Mesothelial cell of epicardium (in vitro differentiated cells): ENCODE measurements around the gene PHYHD1. TPM values are rescaled to one million over a fixed set of nuclear protein-coding genes. Genes with fewer than 3 reads are reported as not detected.

Source experiments
- DNase-seq, 2 experiments: peaks; one replicate each; pipeline ENCODE4 v3.0.0; 2021; ENCODE audit warnings: low spot score in 2 of 2; ENCODE audit not compliant: unreplicated experiment in 2 of 2
- H3K27ac Mint-ChIP-seq: 2 replicates; pipeline ENCODE4 v1.8.0; 2021; ENCODE audit warnings: mixed read lengths
- H3K27me3 Mint-ChIP-seq: 2 replicates; pipeline ENCODE4 v1.8.0; 2021; ENCODE audit warnings: low read depth, mixed read lengths
- H3K36me3 Mint-ChIP-seq: 2 replicates; pipeline ENCODE4 v1.8.0; 2021; ENCODE audit warnings: mixed read lengths
- H3K4me1 Mint-ChIP-seq: 2 replicates; pipeline ENCODE4 v1.8.0; 2021; ENCODE audit warnings: mixed read lengths
- H3K4me3 Mint-ChIP-seq: 2 replicates; pipeline ENCODE4 v1.8.0; 2021; ENCODE audit warnings: mild to moderate bottlenecking, moderate library complexity, mixed read lengths
- H3K9me3 Mint-ChIP-seq: 2 replicates; pipeline ENCODE4 v1.8.0; 2021; ENCODE audit warnings: mixed read lengths
- CTCF ChIP-seq: fragments of 200-600 bp; sonication (generic); IDR thresholded peaks from one replicate; pipeline ENCODE4 v1.5.0; 2021; ENCODE audit warnings: antibody characterized with exemption; ENCODE audit not compliant: unreplicated experiment
- total RNA-seq: library from RNA; stranded (reverse); gene quantifications from 3 replicates; pipeline ENCODE4 v1.2.1, GENCODE V29; 2021

Gene PHYHD1
- total RNA-seq, 1 donor from 2014 or later: 24.3 TPM

- H3K36me3 Mint-ChIP-seq: peaks cover 21% of the 10 kb centered on the region
- no peaks in the 10 kb centered on the region for H3K9me3 Mint-ChIP-seq
Observed at GRCh38 chr9:128913048-128913900, 7.5 kb upstream of the PHYHD1 start.

GRCh38 chr9:128913995-128914772 lies 6.6 kb upstream of the PHYHD1 start:
- no peaks in the 10 kb centered on the region for H3K27me3 Mint-ChIP-seq
- no peak overlapping the region for H3K27ac Mint-ChIP-seq
- H3K4me3 Mint-ChIP-seq: no peak overlapping the region
- H3K9me3 Mint-ChIP-seq: no peaks in the 10 kb centered on the region
- H3K36me3 Mint-ChIP-seq: peaks cover 13% of the 10 kb centered on the region
- no peak for TF ChIP-seq CTCF
- H3K4me1 Mint-ChIP-seq: peaks cover 22% of the 10 kb centered on the region
- DNase-seq: no peak

More at GRCh38 chr9:128913048-128913900, 7.5 kb upstream of the PHYHD1 start:
- H3K27ac Mint-ChIP-seq: peak overlapping the region; percentile 51
- H3K27me3 Mint-ChIP-seq: no peaks in the 10 kb centered on the region
- no peak for DNase-seq
- no peak overlapping the region for H3K4me3 Mint-ChIP-seq
- TF ChIP-seq CTCF: no peak
- peaks cover 22% of the 10 kb centered on the region for H3K4me1 Mint-ChIP-seq

GRCh38 chr9:128916204-128916603 lies 4.6 kb upstream of the PHYHD1 start:
- H3K27me3 Mint-ChIP-seq: no peaks in the 10 kb centered on the region
- no peaks in the 10 kb centered on the region for H3K9me3 Mint-ChIP-seq
- H3K4me3 Mint-ChIP-seq: no peak overlapping the region
- peaks cover 24% of the 10 kb centered on the region for H3K4me1 Mint-ChIP-seq
- DNase-seq: no peak
- no peak for TF ChIP-seq CTCF
- H3K36me3 Mint-ChIP-seq: peaks cover 10% of the 10 kb centered on the region
- no peak overlapping the region for H3K27ac Mint-ChIP-seq

- peak overlapping the region; percentile 63 for H3K27ac Mint-ChIP-seq
- no peaks in the 10 kb centered on the region for H3K27me3 Mint-ChIP-seq
- TF ChIP-seq CTCF: no peak
Observed at GRCh38 chr9:128916745-128917144, 4.0 kb upstream of the PHYHD1 start.

GRCh38 chr9:128917151-128917849 lies 3.5 kb upstream of the PHYHD1 start:
- Mint-ChIP-seq H3K36me3 (peaks cover 10% of the 10 kb centered on the region), H3K4me3 (no peak overlapping the region), H3K27me3 (no peaks in the 10 kb centered on the region), H3K27ac (peak overlapping the region; percentile 89), H3K9me3 (no peaks in the 10 kb centered on the region), H3K4me1 (peaks cover 21% of the 10 kb centered on the region)
- no peak for TF ChIP-seq CTCF
- no peak for DNase-seq

More at GRCh38 chr9:128916745-128917144, 4.0 kb upstream of the PHYHD1 start:
- no peak for DNase-seq
- Mint-ChIP-seq H3K36me3 (peaks cover 10% of the 10 kb centered on the region), H3K4me3 (no peak overlapping the region), H3K9me3 (no peaks in the 10 kb centered on the region), H3K4me1 (peaks cover 23% of the 10 kb centered on the region)
